ENCODE data around the gene GYG2. TPM values are rescaled to one million over a fixed set of nuclear protein-coding genes. Genes with fewer than 3 reads are reported as not detected.

The GYG2 gene
- total and polyA plus RNA-seq, 2 donors from 2014 or later: 2.2 to 2.9 TPM

DNA sequence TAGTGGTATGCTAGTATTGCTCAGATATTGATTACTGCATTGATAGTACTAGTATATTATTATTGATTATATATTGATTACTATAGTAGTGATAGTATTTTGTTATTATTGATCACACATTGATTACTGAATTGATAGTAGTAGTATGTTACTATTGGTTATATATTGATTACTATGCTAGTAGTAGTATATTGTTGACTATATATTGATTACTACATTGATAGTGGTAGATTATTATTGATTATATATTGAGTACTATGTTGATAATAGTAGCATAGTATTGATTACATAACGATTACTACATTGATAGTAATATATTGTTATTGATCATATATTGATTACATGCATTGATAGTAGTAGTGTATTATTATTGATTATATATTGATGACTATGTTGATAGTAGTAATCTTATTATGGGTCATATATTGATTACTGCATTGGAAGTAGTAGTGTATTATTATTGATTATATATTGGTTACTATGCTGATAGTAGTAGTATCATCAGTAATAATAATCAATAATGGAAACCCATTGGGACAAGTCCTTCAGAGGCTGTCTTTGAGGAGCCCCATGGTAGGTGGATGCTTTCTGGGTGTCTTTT lies 30.6 kb downstream of the GYG2 start:
- no peak for TF ChIP-seq CTCF (IDR thresholded peaks at IDR 0.05; ENCODE audit: borderline replicate concordance, extremely low read depth, insufficient read depth)
- H3K9me3 ChIP-seq (ENCODE audit: control insufficient read depth in 2 of 3, insufficient read depth in 1 of 3, low read length in 3 of 3): no peaks in the 10 kb centered on the region
- no peaks in the 10 kb centered on the region for H3K27me3 ChIP-seq (ENCODE audit: control insufficient read depth, insufficient read depth, low read length)
- H3K36me3 ChIP-seq (ENCODE audit: control insufficient read depth in 2 of 3, insufficient read depth in 3 of 3, low read length in 3 of 3): no peaks in the 10 kb centered on the region
- no peak overlapping the region for H3K27ac ChIP-seq (ENCODE audit: low read depth in 2 of 2, low read length in 2 of 2)
- no peak overlapping the region for H3K9ac ChIP-seq (ENCODE audit: low read length in 3 of 3)
- no peaks in the 10 kb centered on the region for H3K4me1 ChIP-seq (ENCODE audit: control insufficient read depth in 2 of 3, insufficient read depth in 2 of 3, low read depth in 1 of 3, low read length in 3 of 3)
- DNase-seq: no peak
- no peak overlapping the region for H3K4me3 ChIP-seq (ENCODE audit: low read length in 3 of 3)
- intact Hi-C loops (cut with DNase I): no loop called here
- peak; percentile 91 for FAIRE-seq

DNA sequence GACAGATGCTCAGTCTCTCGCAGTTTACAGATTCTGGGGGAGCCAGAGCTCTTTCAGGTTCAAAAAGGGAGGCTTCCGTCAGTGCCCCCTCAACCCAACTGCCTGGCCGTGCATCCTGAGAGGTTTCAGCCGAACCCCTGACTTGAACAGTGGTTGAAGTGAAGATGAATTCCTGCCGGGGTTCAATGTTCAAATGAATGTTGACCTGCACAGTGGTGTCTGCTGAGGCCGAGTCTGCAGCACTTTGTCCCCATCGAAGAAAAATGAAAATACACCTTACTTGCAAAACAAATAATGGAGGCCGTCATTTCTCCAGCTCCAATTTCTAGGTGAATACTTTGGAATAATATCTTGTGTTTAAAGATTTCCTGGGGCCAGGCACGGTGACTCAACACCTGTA lies 33.7 kb downstream of the GYG2 start:
- intact Hi-C loops (cut with DNase I): no loop called here
- no peak for FAIRE-seq

DNA sequence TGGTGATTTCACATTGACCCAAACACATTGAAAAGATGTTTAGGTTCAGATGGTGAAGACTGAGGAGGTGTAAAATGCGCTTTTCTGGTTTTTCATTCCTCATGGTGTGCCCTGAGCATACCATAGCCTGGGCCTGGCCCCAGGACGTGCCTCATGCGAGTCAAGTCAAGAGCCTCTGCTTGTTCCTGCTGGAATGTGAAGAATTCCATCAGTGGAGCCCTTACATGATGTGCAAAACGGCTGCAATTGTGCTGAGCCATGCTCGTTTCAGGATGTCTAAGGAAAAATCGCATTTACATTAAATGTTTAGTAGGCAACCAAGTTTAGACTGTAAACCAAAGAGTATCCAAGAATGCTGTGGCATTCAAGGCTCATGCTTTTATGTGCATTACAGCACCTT lies 34.9 kb downstream of the GYG2 start:
- Histone ChIP-seq H3K27ac (ENCODE audit: low read depth in 2 of 2, low read length in 2 of 2) (no peak overlapping the region), H3K9me3 (ENCODE audit: control insufficient read depth in 2 of 3, insufficient read depth in 1 of 3, low read length in 3 of 3) (no peaks in the 10 kb centered on the region), H3K4me3 (ENCODE audit: low read length in 3 of 3) (no peak overlapping the region), H3K36me3 (ENCODE audit: control insufficient read depth in 2 of 3, insufficient read depth in 3 of 3, low read length in 3 of 3) (no peaks in the 10 kb centered on the region), H3K9ac (ENCODE audit: low read length in 3 of 3) (no peak overlapping the region), H3K27me3 (ENCODE audit: control insufficient read depth, insufficient read depth, low read length) (no peaks in the 10 kb centered on the region), H3K4me1 (ENCODE audit: control insufficient read depth in 2 of 3, insufficient read depth in 2 of 3, low read depth in 1 of 3, low read length in 3 of 3) (no peaks in the 10 kb centered on the region)
- no peak for TF ChIP-seq CTCF (IDR thresholded peaks at IDR 0.05; ENCODE audit: borderline replicate concordance, extremely low read depth, insufficient read depth)
- FAIRE-seq: no peak
- peak in 2 of 5 donors; percentile 19 to 28 for DNase-seq
- intact Hi-C loops (cut with DNase I): no loop called here

More for the DNA sequence above, 33.7 kb downstream of the GYG2 start:
- H3K9me3 ChIP-seq (ENCODE audit: control insufficient read depth in 2 of 3, insufficient read depth in 1 of 3, low read length in 3 of 3): no peaks in the 10 kb centered on the region
- no peaks in the 10 kb centered on the region for H3K36me3 ChIP-seq (ENCODE audit: control insufficient read depth in 2 of 3, insufficient read depth in 3 of 3, low read length in 3 of 3)
- H3K9ac ChIP-seq (ENCODE audit: low read length in 3 of 3): no peak overlapping the region
- DNase-seq: no peak
- TF ChIP-seq CTCF (IDR thresholded peaks at IDR 0.05; ENCODE audit: borderline replicate concordance, extremely low read depth, insufficient read depth): no peak
- H3K27ac ChIP-seq (ENCODE audit: low read depth in 2 of 2, low read length in 2 of 2): no peak overlapping the region
- no peak overlapping the region for H3K4me3 ChIP-seq (ENCODE audit: low read length in 3 of 3)
- H3K4me1 ChIP-seq (ENCODE audit: control insufficient read depth in 2 of 3, insufficient read depth in 2 of 3, low read depth in 1 of 3, low read length in 3 of 3): no peaks in the 10 kb centered on the region
- H3K27me3 ChIP-seq (ENCODE audit: control insufficient read depth, insufficient read depth, low read length): no peaks in the 10 kb centered on the region

DNA sequence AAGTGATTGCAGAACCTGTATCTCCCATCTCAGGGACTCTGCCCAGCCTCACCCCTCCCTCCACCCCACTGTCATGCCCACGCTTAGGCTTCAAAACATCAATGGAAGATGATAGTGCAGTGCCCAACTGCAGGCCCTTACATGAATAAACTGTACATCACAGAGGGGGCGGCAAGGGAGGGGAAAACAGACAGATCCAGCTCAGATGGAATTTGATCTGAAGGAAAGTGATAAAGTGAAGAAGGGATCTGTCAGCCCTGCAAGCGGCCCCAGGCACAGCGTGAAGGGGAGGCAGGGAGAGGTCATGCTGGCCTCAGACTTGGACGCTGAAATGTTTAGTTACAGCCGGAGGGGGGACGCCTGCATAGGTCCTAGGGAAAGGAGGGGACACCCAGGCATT lies 38.5 kb downstream of the GYG2 start:
- DNase-seq (peak in 3 of 5 donors; percentile 37 to 64 (median 55)), FAIRE-seq (no peak)
- Histone ChIP-seq H3K27me3 (ENCODE audit: control insufficient read depth, insufficient read depth, low read length) (no peaks in the 10 kb centered on the region), H3K4me3 (ENCODE audit: low read length in 3 of 3) (no peak overlapping the region), H3K27ac (ENCODE audit: low read depth in 2 of 2, low read length in 2 of 2) (no peak overlapping the region), H3K9ac (ENCODE audit: low read length in 3 of 3) (no peak overlapping the region), H3K36me3 (ENCODE audit: control insufficient read depth in 2 of 3, insufficient read depth in 3 of 3, low read length in 3 of 3) (no peaks in the 10 kb centered on the region), H3K9me3 (ENCODE audit: control insufficient read depth in 2 of 3, insufficient read depth in 1 of 3, low read length in 3 of 3) (no peaks in the 10 kb centered on the region), H3K4me1 (ENCODE audit: control insufficient read depth in 2 of 3, insufficient read depth in 2 of 3, low read depth in 1 of 3, low read length in 3 of 3) (no peaks in the 10 kb centered on the region)
- TF ChIP-seq CTCF (IDR thresholded peaks at IDR 0.05; ENCODE audit: borderline replicate concordance, extremely low read depth, insufficient read depth): no peak
- intact Hi-C loops (cut with DNase I): no loop called here
